GM12891 (cell line): ENCODE results near the gene SEC23B. TPM values are rescaled to one million over a fixed set of nuclear protein-coding genes. Genes with fewer than 3 reads are reported as not detected.

ENCODE experiments used
- DNase-seq: peaks from one replicate; pipeline ENCODE4 v3.0.0; 2011; ENCODE audit warnings: low spot score; ENCODE audit not compliant: insufficient read length
- FAIRE-seq: peaks from 2 replicates; lab custom pipeline; 2011; peaks lifted over from hg19 to GRCh38; lab: Jason Lieb, UNC
- PAX5 ChIP-seq: IDR thresholded peaks from 2 replicates; pipeline ENCODE4 v1.6.1; 2011; ENCODE audit warnings: low read length, moderate library complexity, mild to moderate bottlenecking; ENCODE audit not compliant: insufficient read depth, severe bottlenecking
- POLR2A ChIP-seq: IDR thresholded peaks from 2 replicates; pipeline ENCODE4 v1.6.1; 2011; ENCODE audit warnings: low read depth, low read length, control low read depth
- POLR2AphosphoS5 ChIP-seq: IDR thresholded peaks from 2 replicates; pipeline ENCODE4 v1.6.1; 2011; ENCODE audit warnings: low read depth, low read length, control low read depth
- POU2F2 ChIP-seq: IDR thresholded peaks from 2 replicates; pipeline ENCODE4 v1.6.1; 2011; ENCODE audit warnings: low read depth, mild to moderate bottlenecking, control low read depth, low read length, moderate library complexity
- SPI1 ChIP-seq: IDR thresholded peaks from 2 replicates; pipeline ENCODE4 v1.6.1; 2011; ENCODE audit warnings: low read depth, low read length, control low read depth
- TAF1 ChIP-seq: IDR thresholded peaks from 2 replicates; pipeline ENCODE4 v1.6.1; 2011; ENCODE audit warnings: low read depth, low read length, control low read depth
- polyA plus RNA-seq: library from polyadenylated mRNA; unstranded; fragments of >200 nt; gene quantifications from one replicate; pipeline ENCODE4 v1.2.1, GENCODE V29; 2012; ENCODE audit warnings: low read depth, missing spikeins, inconsistent platforms; ENCODE audit not compliant: missing spikeins

Gene SEC23B
- polyA plus RNA-seq = 56.1 TPM

DNA sequence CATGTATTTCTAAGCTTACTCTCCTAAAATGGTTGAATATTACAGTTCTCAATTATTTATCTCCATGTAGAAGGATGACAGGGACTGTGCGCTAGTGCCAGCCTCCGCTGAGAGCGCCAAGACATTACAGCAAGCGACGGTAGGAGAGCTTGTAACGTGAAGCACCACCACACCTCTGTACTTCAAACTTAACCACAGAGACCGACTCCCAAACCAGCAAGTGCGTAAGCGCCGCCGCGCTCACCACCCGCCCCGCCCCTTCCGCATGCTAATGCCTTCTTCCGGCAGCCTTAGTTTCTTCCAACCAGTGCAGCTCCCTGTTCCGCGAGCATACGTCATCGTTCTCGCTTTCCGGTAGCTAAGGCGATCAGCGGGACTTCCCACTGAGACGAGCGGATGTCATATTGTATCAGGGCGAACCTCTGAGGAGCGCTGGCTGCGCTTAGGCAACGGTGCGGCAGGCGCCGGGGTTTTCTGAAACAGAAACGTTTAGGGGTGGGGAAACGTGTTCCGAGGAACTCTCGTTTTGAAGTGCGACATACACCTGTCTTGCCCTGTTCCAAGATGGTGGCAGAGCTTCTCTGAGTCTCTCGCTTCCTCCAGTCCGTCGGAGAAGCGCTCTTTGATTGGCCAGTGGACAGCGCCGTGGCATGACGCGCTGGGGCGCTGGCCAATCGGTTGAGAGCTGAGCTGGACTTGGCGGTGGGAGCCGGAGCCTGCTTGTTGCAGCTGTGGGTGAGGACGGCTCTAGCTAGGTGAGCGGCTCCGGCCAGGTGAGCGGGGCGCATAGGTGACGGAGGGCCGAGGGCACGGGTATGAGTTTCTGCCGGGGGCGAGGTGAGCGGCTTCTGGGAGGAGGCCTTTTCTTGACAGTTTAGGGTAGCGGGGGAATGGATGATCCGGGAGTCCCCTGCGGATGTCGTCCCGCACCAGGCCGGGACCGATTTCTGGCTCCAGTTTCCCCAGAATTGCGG is at the start of gene SEC23B:
TSS of gene SEC23B (plus strand) at position 723 of the 974 bp plus-strand sequence. CDS start 2,896 bp downstream, outside the sequence.
- peak; percentile 98 for FAIRE-seq
- DNase-seq = peak; percentile 88
- peak; percentile 95 for TF ChIP-seq POU2F2
- TF ChIP-seq POLR2A = peak; percentile 86
- TF ChIP-seq SPI1 = no peak
- peak; percentile 72 for TF ChIP-seq TAF1
- TF ChIP-seq POLR2AphosphoS5 = peak; percentile 87

DNA sequence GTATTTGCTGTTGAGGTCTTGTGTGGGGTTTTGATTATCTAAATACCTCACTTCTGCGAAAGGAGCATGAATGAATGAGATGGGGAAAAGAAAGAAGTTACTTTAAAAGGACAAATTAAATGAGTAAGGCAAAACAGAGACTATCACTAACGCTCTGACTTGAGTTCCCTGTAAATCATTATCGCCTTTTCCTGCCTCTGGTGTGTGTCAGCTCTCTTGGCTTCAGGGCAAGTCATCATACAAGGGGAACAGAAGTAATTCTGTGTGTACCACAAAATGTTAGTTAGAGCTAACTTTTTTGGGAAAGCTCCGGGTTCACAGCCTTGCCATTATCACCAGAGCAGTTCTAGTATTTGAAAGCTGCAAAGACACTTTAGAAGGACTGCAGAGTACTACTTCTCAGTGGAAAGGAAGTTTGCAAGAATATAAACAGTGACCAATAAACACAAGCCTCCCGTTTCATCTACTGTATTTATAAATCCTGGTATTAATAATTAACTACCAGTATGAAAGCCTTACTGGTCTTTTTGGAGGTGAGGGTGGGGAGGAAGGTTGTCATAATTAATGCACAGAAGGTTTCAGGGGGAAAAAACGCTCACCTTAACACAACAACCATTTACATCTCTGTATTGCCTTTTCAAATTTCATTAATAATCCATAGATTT is 42.1 kb upstream of the SEC23B start:
- TF ChIP-seq TAF1 (no peak), SPI1 (no peak), PAX5 (no peak)
- DNase-seq (no peak), FAIRE-seq (no peak)

DNA sequence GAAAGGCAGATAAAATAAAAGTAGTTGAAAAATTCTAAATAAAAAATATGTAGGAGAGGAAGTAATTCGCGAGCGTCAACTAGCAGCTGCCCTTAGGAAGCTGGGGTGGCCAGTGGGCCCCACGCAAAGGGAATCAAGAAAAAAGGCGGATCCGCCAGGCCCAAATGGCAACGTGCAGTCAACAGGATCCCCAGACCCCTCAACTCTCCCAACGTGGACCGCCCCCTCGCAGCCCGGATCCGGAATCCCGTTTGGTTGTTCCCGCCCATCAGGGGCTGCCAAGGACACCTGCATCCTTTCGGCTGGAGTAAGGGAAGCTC is 41.2 kb upstream of the SEC23B start:
- peak; percentile 16 for FAIRE-seq
- TF ChIP-seq POU2F2 = no peak
- TF ChIP-seq TAF1 = no peak
- TF ChIP-seq POLR2AphosphoS5 = no peak
- no peak for TF ChIP-seq SPI1
- TF ChIP-seq PAX5 = no peak
- TF ChIP-seq POLR2A = no peak
- DNase-seq = no peak

DNA sequence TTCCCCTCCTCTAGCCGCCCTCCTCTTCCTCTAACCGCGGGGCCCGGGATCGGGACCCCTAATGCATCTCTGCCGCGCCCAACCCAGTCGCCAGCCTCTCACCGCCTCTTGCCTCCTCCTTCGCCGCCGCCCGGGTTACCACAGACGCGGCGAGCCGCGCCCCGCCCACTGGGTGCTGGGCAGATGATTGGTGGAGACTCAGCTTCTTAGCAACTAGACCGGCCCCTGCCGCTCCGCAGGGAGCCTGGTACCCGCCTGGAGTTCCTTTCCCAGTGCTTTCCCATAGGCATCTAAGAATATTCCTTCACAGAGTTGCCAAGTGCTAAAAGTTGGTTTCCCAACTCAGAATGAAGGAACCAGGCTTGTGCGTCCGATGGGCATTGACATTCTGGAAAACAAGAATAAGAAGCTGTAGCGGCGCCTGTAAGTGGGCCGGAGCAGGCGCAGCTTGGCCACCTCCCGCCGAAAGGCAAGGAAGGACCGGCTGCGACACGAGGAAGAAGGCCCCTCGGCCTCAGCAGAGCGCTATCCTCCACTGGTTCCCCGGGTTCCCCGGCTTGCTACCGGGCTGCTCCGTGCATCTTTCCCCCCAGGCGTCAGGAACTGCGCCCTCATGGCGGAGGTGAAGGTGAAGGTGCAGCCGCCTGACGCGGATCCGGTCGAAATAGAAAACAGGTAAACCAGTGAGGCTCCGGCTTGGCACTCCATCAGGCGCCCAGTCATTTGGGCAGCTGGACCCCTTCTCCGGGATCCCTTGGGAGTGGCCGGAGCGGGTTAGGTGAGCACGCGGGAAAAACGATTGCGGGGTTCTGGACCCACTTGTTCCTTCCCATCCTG is 40.6 kb upstream of the SEC23B start, which contains the start of the genes DZANK1 and POLR3F:
TSS of gene DZANK1 (minus strand) at position 137 of the 837 bp plus-strand sequence. CDS start 1,672 bp downstream, outside the sequence.
TSS of gene POLR3F (plus strand) at position 497 of the 837 bp plus-strand sequence. CDS start at position 614, 117 bp downstream.
- FAIRE-seq (peak; percentile 94), DNase-seq (peak; percentile 92)
- TF ChIP-seq POLR2A (peak; percentile 70; the same call in 1 of the 2 replicates), PAX5 (no peak), POU2F2 (no peak), POLR2AphosphoS5 (peak; percentile 78), SPI1 (0 out of 2 replicates have a peak, but pooled peaks have one; percentile 27), TAF1 (0 out of 2 replicates have a peak, but pooled peaks have one; percentile 43)

DNA sequence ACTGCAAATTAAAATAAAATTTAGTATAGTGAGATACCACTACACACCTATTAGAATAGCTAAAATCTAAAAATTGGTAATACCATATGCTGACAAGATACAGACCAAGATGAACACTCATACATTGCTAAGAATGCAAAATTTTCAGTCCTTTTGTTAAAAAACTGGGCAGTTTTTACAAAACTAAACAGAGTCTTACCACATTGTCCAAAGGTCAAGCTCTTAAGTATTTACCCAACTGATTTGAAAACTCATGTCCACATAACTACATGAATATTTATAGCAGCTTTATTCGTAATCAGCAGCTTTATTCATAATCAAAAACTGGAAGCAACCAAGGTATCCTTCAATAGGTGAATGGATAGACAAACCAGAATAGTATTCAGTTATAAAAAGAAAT is 30.5 kb upstream of the SEC23B start:
- TF ChIP-seq POLR2AphosphoS5 (no peak), POU2F2 (no peak), SPI1 (no peak), PAX5 (no peak), TAF1 (no peak), POLR2A (no peak)
- DNase-seq (no peak), FAIRE-seq (no peak)

DNA sequence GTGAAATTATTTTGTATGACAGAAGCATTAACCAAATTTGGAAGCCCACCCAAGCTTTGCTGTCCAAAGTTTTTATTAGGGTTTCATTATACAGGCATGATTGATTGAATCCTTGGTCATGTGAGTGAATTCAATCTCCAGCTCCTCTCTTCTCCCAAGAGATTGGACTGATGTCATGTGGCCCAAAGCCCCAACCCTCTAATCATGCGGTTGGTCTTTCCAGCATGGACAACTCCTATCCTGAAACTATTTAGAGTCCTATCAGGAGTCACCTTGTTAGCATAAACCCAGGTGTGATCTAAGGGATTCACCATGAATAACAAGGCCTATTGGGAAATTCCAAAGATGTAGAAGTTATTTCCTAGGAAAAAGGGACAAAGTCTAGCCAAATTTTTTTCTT is 29.9 kb upstream of the SEC23B start:
- FAIRE-seq (no peak), DNase-seq (no peak)
- TF ChIP-seq POLR2A (no peak), PAX5 (no peak), POLR2AphosphoS5 (no peak), TAF1 (no peak), POU2F2 (no peak), SPI1 (no peak)

DNA sequence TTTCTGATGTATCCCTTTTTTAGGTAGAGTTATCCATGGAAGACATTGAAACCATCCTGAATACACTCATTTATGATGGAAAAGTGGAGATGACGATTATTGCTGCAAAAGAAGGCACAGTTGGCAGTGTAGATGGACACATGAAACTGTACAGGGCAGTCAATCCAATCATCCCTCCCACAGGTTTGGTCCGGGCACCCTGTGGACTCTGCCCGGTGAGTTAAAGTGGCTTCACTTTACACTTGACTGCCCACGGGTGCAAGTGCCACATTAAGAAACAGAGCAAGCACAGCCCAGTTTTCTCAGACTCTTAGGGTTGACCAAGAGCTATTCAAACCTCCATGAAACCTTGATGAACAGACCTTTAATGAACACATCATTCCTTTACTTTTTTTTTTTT is 26.1 kb upstream of the SEC23B start:
- TF ChIP-seq POU2F2 (no peak), SPI1 (no peak), POLR2A (no peak), POLR2AphosphoS5 (no peak), PAX5 (no peak), TAF1 (no peak)
- no peak for DNase-seq
- no peak for FAIRE-seq

DNA sequence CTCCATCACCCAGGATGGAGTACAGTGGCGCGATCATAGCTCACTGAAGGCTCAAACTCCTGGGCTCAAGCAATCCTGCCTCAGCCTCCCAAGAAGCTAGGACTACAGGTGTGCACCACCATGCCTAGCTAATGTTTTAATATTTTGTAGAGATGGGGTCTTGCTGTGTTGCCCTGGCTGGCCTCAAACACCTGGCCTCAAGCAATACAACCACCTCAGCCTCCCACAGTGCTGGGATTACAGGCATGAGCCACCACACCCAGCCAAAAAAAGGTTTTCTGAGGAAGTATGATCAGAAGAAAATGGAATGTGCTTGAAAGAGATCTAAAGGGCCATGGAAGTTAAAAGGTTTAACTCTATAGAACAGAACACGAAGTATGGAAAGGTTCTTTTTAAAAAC is 19.4 kb upstream of the SEC23B start:
- TF ChIP-seq POU2F2 (no peak), SPI1 (no peak), PAX5 (no peak), TAF1 (no peak), POLR2A (no peak), POLR2AphosphoS5 (no peak)
- DNase-seq (no peak), FAIRE-seq (no peak)
